GM23338 (cell line): ENCODE data around the gene KCNJ10. TPM values are rescaled to one million over a fixed set of nuclear protein-coding genes. Genes with fewer than 3 reads are reported as not detected.

Source experiments
- ATAC-seq: fragments of 200-7000 bp; cut with Tn5 transposase; 3 replicates; pipeline ENCODE4 v1.9.1; 2020
- DNase-seq: peaks from one replicate; pipeline ENCODE4 v3.0.0-alpha.2; 2015; ENCODE audit warnings: low spot score
- H2AFZ ChIP-seq: fragments of 200-600 bp; sonication (generic); 2 replicates; pipeline ENCODE4 v1.8.0; 2016; ENCODE audit warnings: antibody characterized with exemption, mild to moderate bottlenecking, moderate library complexity
- H3F3A ChIP-seq: fragments of 200-600 bp; sonication (generic); replicated peaks from 2 replicates; pipeline ENCODE4 v1.8.0; 2017; ENCODE audit warnings: antibody characterized with exemption, mixed run types, low read depth
- H3K27ac ChIP-seq: fragments of 200-600 bp; sonication (generic); 2 replicates; pipeline ENCODE4 v1.6.1; 2016; ENCODE audit warnings: low read depth
- H3K27me3 ChIP-seq: fragments of 200-600 bp; sonication (generic); 2 replicates; pipeline ENCODE4 v1.8.0; 2016; ENCODE audit warnings: mild to moderate bottlenecking, mixed run types, moderate library complexity; ENCODE audit not compliant: insufficient read depth
- H3K36me3 ChIP-seq: fragments of 200-600 bp; sonication (generic); 2 replicates; pipeline ENCODE4 v1.8.0; 2016; ENCODE audit warnings: mild to moderate bottlenecking; ENCODE audit not compliant: insufficient read depth
- H3K4me1 ChIP-seq: fragments of 200-600 bp; sonication (generic); 2 replicates; pipeline ENCODE4 v1.8.0; 2016; ENCODE audit warnings: mild to moderate bottlenecking, moderate library complexity; ENCODE audit not compliant: insufficient read depth
- H3K4me2 ChIP-seq: fragments of 200-600 bp; sonication (generic); 2 replicates; pipeline ENCODE4 v1.7.1; 2017; ENCODE audit warnings: mixed run types
- H3K4me3 ChIP-seq: fragments of 200-600 bp; sonication (generic); 2 replicates; pipeline ENCODE4 v1.6.1; 2016; ENCODE audit warnings: mixed run types
- H3K79me2 ChIP-seq: fragments of 200-600 bp; sonication (generic); replicated peaks from 2 replicates; pipeline ENCODE4 v1.8.0; 2017; ENCODE audit warnings: mild to moderate bottlenecking; ENCODE audit not compliant: insufficient read depth
- H3K9me2 ChIP-seq: fragments of 200-600 bp; sonication (generic); 2 replicates; pipeline ENCODE4 v1.8.0; 2017; ENCODE audit not compliant: insufficient read depth
- H4K20me1 ChIP-seq: fragments of 200-600 bp; sonication (generic); replicated peaks from 2 replicates; pipeline ENCODE4 v1.8.0; 2017; ENCODE audit warnings: mild to moderate bottlenecking; ENCODE audit not compliant: insufficient read depth
- H3K27ac Mint-ChIP-seq: 2 replicates; pipeline ENCODE4 v1.8.0; 2020; ENCODE audit warnings: inconsistent platforms, mild to moderate bottlenecking, moderate library complexity, mixed read lengths
- H3K27me3 Mint-ChIP-seq: 3 replicates; pipeline ENCODE4 v1.8.0; 2022; ENCODE audit warnings: low read depth, mild to moderate bottlenecking, moderate library complexity, mixed read lengths, inconsistent platforms; ENCODE audit not compliant: insufficient read depth, poor library complexity
- H3K36me3 Mint-ChIP-seq: 3 replicates; pipeline ENCODE4 v1.8.0; 2021; ENCODE audit warnings: low read depth, mild to moderate bottlenecking, inconsistent platforms, moderate library complexity, mixed read lengths
- H3K4me1 Mint-ChIP-seq: 3 replicates; pipeline ENCODE4 v1.8.0; 2020; ENCODE audit warnings: mild to moderate bottlenecking, inconsistent platforms, mixed read lengths
- H3K4me3 Mint-ChIP-seq: 3 replicates; pipeline ENCODE4 v1.8.0; 2021; ENCODE audit warnings: moderate library complexity, mild to moderate bottlenecking, inconsistent platforms, mixed read lengths
- H3K9me3 Mint-ChIP-seq: 3 replicates; pipeline ENCODE4 v1.8.0; 2020; ENCODE audit warnings: moderate library complexity, mild to moderate bottlenecking, inconsistent platforms, mixed read lengths
- CREB1 ChIP-seq: fragments of 250-450 bp; sonication (Bioruptor Pico); IDR thresholded peaks from 2 replicates; pipeline ENCODE4 v1.5.0; 2020; ENCODE audit warnings: low read depth, mild to moderate bottlenecking, moderate library complexity
- CTCF ChIP-seq, 2 experiments: fragments of 200-600 bp in 1 of 2; sonication (generic) in 1 of 2; conservative IDR thresholded peaks; 2 replicates each; pipeline versions ENCODE4 v1.5.1 to v1.6.1; 2016 to 2017; ENCODE audit warnings: antibody characterized with exemption in 2 of 2, low read depth in 2 of 2, mild to moderate bottlenecking in 2 of 2, moderate library complexity in 1 of 2
- ETS1 ChIP-seq: IDR thresholded peaks from 2 replicates; pipeline ENCODE4 v1.6.1; 2016; ENCODE audit warnings: antibody characterized with exemption
- EZH2 ChIP-seq: fragments of 200-600 bp; sonication (generic); IDR thresholded peaks from one replicate; pipeline ENCODE4 v1.8.0; 2017; ENCODE audit warnings: antibody characterized with exemption, mild to moderate bottlenecking, low read depth; ENCODE audit not compliant: unreplicated experiment
- EZH2phosphoT487 ChIP-seq: fragments of 200-600 bp; sonication (generic); IDR thresholded peaks from one replicate; pipeline ENCODE4 v1.8.1; 2018; ENCODE audit warnings: antibody characterized with exemption; ENCODE audit not compliant: unreplicated experiment
- JUNB ChIP-seq: IDR thresholded peaks from one replicate; pipeline ENCODE4 v1.6.1; 2016; ENCODE audit warnings: antibody characterized with exemption; ENCODE audit not compliant: unreplicated experiment
- NANOG ChIP-seq: IDR thresholded peaks from 2 replicates; pipeline ENCODE4 v1.6.1; 2016; ENCODE audit warnings: antibody characterized with exemption, borderline replicate concordance
- STAT1 ChIP-seq: IDR thresholded peaks from one replicate; pipeline ENCODE4 v1.6.1; 2016; ENCODE audit warnings: antibody characterized with exemption; ENCODE audit not compliant: unreplicated experiment
- ZNF114 ChIP-seq: fragments of 250-450 bp; sonication (Bioruptor Pico); IDR thresholded peaks from 2 replicates; pipeline ENCODE4 v1.5.0; 2020; ENCODE audit warnings: mild to moderate bottlenecking, moderate library complexity
- ZNF331 ChIP-seq: fragments of 250-450 bp; sonication (Bioruptor Pico); IDR thresholded peaks from 2 replicates; pipeline ENCODE4 v1.5.0; 2020; ENCODE audit warnings: low read depth, mild to moderate bottlenecking, moderate library complexity
- ZNF462 ChIP-seq: fragments of 250-450 bp; sonication (Bioruptor Pico); IDR thresholded peaks from 2 replicates; pipeline ENCODE4 v1.5.0; 2020; ENCODE audit warnings: mild to moderate bottlenecking, moderate library complexity
- polyA plus RNA-seq: library from polyadenylated mRNA; unstranded; fragments of >200 nt; fragmentation: Nextera tagmentation; extraction: Ambion mirVana; gene quantifications from 2 replicates; pipeline ENCODE4 v1.2.1, GENCODE V29; 2016
- total RNA-seq: library from RNA; depleted of rRNA; stranded (reverse); fragments of >200 nt; shearing (Covaris generic); gene quantifications from 2 replicates; pipeline ENCODE4 v1.2.3, GENCODE V29; 2014

The KCNJ10 gene
- total and polyA plus RNA-seq, 2 experiments from 2014 or later: 1.4 to 2.8 TPM

GRCh38 chr1:160018900-160019299, 51.1 kb downstream of the KCNJ10 start (continued):
- no peak for TF ChIP-seq EZH2
- no peak for TF ChIP-seq ZNF114
- no peak for TF ChIP-seq CREB1 (CRISPR knock-in tag)
- no peak for TF ChIP-seq CTCF (conservative IDR thresholded peaks at IDR 0.05; ENCODE audit: low read depth in 2 of 2)
- TF ChIP-seq EZH2phosphoT487: no peak
- TF ChIP-seq JUNB: no peak
- TF ChIP-seq ETS1: no peak

GRCh38 chr1:160018347-160018746, 51.6 kb downstream of the KCNJ10 start:
- Mint-ChIP-seq H3K4me1 (no peaks in the 10 kb centered on the region), H3K36me3 (no peaks in the 10 kb centered on the region), H3K27ac (no peak overlapping the region), H3K9me3 (no peaks in the 10 kb centered on the region), H3K4me3 (no peak overlapping the region), H3K27me3 (no peaks in the 10 kb centered on the region)
- no peaks in the 10 kb centered on the region for H3K4me1 ChIP-seq
- H3K4me2 ChIP-seq: no peak overlapping the region
- no peaks in the 10 kb centered on the region for H3F3A ChIP-seq
- no peaks in the 10 kb centered on the region for H3K27me3 ChIP-seq
- H3K9me2 ChIP-seq: no peaks in the 10 kb centered on the region
- no peak overlapping the region for H3K27ac ChIP-seq
- H2AFZ ChIP-seq: no peak overlapping the region
- DNase-seq: no peak
- H3K79me2 ChIP-seq: no peaks in the 10 kb centered on the region
- no peak for ATAC-seq
- no peaks in the 10 kb centered on the region for H3K36me3 ChIP-seq
- no peak overlapping the region for H3K4me3 ChIP-seq
- H4K20me1 ChIP-seq: no peaks in the 10 kb centered on the region
- TF ChIP-seq EZH2phosphoT487 (no peak), ZNF331 (CRISPR knock-in tag) (no peak), CTCF (conservative IDR thresholded peaks at IDR 0.05; ENCODE audit: low read depth in 2 of 2) (no peak), ZNF462 (CRISPR knock-in tag) (no peak), NANOG (no peak), CREB1 (CRISPR knock-in tag) (no peak), STAT1 (no peak), EZH2 (no peak), ZNF114 (no peak)
